Adrenal gland (tissue), 5 donors: ENCODE measurements around the gene PPP2R5C.

Experiments
- POLR2A ChIP-seq, 2 donors: fragments of 450-650 bp; IDR thresholded peaks; one replicate each; pipeline ENCODE4 v1.6.1; 2017; ENCODE audit warnings: antibody characterized with exemption in 2 of 2, mild to moderate bottlenecking in 2 of 2, moderate library complexity in 1 of 2
- TF ChIP-seq, protein P1 (sequence below), 6 experiments: fragments of 450-650 bp in 4 of 6; fragments of 200-600 bp in 2 of 6; sonication (generic) in 1 of 6; IDR thresholded peaks; 1 replicate in 5 of 6; 2 replicates in 1 of 6; pipeline versions ENCODE4 v1.5.1 to v1.8.0; 2016 to 2021; ENCODE audit warnings: antibody characterized with exemption in 6 of 6, mild to moderate bottlenecking in 2 of 6, moderate library complexity in 1 of 6
- donor health status: DM: no; HTN: no; CAD: no.

DNA sequence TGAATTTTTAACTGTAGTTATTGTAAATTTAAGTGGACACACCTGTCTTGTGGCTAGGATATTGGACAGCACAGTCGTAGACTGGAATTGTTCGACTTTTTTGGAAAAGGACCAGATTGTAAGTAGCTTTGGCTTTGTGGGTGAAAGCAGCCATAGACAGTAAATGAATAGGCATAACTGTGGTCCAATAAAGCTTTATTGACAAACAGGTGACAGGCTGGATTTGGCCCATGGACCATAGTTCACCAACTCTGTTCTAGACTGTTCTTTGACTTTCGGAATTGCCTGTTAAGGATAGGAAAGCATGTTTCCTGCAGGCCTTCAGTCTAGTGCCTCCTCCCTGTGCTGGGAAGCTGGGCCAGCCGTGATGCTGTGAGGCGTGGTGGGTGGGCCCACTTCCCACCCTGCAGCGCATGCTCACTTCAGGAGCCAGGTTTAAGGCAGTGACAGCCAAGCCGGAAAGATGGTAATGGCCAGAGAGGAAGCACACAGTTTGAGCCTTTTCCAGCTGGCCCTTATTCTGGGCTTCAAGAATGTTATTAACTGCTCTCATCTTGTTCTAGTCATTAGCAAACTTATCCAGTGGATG lies 51.8 kb downstream of the PPP2R5C start:
- TF ChIP-seq POLR2A (IDR thresholded peaks at IDR 0.05) = peak in 1 of 2 donors; percentile 19
- TF ChIP-seq, protein P1, sequence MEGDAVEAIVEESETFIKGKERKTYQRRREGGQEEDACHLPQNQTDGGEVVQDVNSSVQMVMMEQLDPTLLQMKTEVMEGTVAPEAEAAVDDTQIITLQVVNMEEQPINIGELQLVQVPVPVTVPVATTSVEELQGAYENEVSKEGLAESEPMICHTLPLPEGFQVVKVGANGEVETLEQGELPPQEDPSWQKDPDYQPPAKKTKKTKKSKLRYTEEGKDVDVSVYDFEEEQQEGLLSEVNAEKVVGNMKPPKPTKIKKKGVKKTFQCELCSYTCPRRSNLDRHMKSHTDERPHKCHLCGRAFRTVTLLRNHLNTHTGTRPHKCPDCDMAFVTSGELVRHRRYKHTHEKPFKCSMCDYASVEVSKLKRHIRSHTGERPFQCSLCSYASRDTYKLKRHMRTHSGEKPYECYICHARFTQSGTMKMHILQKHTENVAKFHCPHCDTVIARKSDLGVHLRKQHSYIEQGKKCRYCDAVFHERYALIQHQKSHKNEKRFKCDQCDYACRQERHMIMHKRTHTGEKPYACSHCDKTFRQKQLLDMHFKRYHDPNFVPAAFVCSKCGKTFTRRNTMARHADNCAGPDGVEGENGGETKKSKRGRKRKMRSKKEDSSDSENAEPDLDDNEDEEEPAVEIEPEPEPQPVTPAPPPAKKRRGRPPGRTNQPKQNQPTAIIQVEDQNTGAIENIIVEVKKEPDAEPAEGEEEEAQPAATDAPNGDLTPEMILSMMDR (IDR thresholded peaks at IDR 0.05) = no peak
